Erythroblast (primary cell): ENCODE data around the gene CD3E.

Experiments used
- GATA1 ChIP-seq: IDR thresholded peaks from 2 replicates; pipeline ENCODE4 v1.6.1; 2011; ENCODE audit warnings: low read depth, mild to moderate bottlenecking, control low read depth, low read length, moderate library complexity
- POLR2A ChIP-seq: IDR thresholded peaks from 2 replicates; pipeline ENCODE4 v1.6.1; 2011; ENCODE audit warnings: mild to moderate bottlenecking, low read length

GRCh38 chr11:118343981-118344515 lies 39.5 kb downstream of the CD3E start, which contains the start of gene CD3G:
- TF ChIP-seq POLR2A (no peak), GATA1 (no peak)
